Keratinocyte (primary cell): ENCODE measurements around the gene WFDC1.

Source experiments
- EZH2 ChIP-seq: IDR thresholded peaks from one replicate; pipeline ENCODE4 v1.6.1; 2012; ENCODE audit warnings: inconsistent platforms, mild to moderate bottlenecking, low read length, moderate library complexity
- TF ChIP-seq, protein P1 (sequence below), 3 experiments: IDR thresholded peaks in 1 of 3; conservative IDR thresholded peaks in 1 of 3; optimal IDR thresholded peaks in 1 of 3; 2 replicates in 2 of 3; 3 replicates in 1 of 3; pipeline versions ENCODE3 to v1.5.1; 2011; ENCODE audit warnings: low read length in 3 of 3, mild to moderate bottlenecking in 3 of 3, moderate library complexity in 2 of 3, control low read depth in 1 of 3, inconsistent platforms in 1 of 3; ENCODE audit not compliant: insufficient read depth in 2 of 3; ENCODE audit errors: extremely low read depth in 1 of 3

DNA sequence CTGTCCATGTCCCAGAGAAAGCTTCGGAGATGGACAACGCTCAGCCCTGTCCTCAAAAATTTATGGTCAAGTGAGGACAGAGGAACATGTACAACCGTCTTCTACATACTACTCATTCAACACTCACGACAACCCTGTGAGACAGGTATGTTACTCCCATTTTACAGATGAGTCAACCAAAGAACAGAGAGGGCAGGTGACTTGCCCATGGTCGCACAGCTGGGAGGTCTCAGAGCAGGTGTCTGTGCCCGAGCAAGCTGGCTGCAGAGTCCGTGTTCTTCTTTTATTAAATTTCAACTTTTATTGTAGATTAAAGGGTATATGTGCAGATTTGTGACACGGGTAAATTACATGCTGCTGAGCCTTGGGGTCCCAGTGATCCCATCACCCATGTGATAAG lies 5.8 kb upstream of the WFDC1 start:
- TF ChIP-seq, protein P1, sequence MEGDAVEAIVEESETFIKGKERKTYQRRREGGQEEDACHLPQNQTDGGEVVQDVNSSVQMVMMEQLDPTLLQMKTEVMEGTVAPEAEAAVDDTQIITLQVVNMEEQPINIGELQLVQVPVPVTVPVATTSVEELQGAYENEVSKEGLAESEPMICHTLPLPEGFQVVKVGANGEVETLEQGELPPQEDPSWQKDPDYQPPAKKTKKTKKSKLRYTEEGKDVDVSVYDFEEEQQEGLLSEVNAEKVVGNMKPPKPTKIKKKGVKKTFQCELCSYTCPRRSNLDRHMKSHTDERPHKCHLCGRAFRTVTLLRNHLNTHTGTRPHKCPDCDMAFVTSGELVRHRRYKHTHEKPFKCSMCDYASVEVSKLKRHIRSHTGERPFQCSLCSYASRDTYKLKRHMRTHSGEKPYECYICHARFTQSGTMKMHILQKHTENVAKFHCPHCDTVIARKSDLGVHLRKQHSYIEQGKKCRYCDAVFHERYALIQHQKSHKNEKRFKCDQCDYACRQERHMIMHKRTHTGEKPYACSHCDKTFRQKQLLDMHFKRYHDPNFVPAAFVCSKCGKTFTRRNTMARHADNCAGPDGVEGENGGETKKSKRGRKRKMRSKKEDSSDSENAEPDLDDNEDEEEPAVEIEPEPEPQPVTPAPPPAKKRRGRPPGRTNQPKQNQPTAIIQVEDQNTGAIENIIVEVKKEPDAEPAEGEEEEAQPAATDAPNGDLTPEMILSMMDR (optimal IDR thresholded peaks at IDR 0.05 in 1 of 3, IDR thresholded peaks at IDR 0.05 in 1 of 3, conservative IDR thresholded peaks at IDR 0.05 in 1 of 3; ENCODE audit: extremely low read depth in 1 of 3, insufficient read depth in 2 of 3, low read length in 3 of 3), result no peak
- TF ChIP-seq EZH2, result no peak
